GM19467 (cell line): ENCODE data around the gene HTR2A.

Source experiments
- ATAC-seq: cut with Tn5 transposase; IDR thresholded peaks from one replicate; pipeline ENCODE4 v1.9.1; 2021; ENCODE audit warnings: mild to moderate bottlenecking, moderate library complexity; ENCODE audit not compliant: unreplicated experiment

The HTR2A gene

GRCh38 chr13:46871557-46871956 is 25.3 kb downstream of the HTR2A start:
- ATAC-seq, result no peak

GRCh38 chr13:46868091-46868490 is 28.8 kb downstream of the HTR2A start:
- no peak for ATAC-seq

DNA sequence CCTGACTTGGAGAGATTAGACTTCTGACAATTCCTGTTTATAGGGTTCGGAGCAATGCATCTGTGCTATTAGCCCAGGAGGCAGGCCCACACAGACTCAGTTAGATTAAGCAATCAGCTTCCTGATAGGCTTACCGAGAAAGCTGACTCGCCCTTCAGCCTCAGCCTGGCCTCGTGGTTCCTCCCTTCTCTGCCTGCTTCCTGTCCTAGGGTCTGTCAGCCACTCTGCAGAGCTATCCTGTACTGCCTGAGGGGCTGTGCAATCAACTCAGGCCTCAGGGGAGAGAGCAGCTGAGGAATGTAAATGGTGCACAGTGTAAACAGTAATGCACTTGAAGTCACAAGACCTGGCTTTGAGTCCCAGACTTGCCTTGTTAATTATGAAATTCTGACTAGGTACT is 30.7 kb downstream of the HTR2A start:
- ATAC-seq, result no peak

DNA sequence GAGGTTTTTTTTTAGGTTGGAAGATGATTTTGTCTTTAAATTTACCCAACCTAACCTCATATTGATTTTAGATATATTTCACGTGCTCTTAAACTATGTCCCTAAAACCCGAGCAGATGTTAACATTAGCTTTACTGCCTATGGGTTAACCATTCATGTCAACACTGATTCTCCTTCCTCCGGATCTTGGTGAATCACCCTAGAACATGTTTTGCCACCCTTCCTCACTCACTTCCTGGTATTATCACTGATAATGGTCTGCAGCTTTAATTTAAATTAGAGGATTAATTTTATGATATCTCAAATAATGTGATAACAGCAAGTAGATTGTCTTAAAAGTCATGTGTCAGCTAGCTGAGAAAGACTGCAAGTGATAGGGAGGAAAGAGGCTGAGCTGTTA is 31.9 kb downstream of the HTR2A start:
- no peak for ATAC-seq

DNA sequence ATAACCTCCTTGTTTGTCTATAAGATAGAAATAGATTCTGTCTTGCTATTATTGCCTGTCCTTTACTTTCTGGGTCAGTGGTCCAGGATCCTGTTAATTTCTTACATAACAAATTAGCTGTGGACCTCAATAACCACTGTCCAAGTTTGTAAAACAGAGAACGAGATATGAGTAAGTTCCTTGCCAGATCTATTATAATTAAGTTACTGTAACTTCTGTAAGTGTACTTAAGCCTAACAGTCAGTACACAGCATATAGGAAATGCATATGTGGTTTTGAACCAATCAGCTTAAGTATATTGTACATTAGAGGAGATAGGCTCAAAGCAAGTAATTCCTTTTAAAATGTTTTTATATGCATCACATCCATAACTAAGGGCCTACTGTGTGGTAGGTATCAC is 34.9 kb downstream of the HTR2A start:
- ATAC-seq, result no peak

DNA sequence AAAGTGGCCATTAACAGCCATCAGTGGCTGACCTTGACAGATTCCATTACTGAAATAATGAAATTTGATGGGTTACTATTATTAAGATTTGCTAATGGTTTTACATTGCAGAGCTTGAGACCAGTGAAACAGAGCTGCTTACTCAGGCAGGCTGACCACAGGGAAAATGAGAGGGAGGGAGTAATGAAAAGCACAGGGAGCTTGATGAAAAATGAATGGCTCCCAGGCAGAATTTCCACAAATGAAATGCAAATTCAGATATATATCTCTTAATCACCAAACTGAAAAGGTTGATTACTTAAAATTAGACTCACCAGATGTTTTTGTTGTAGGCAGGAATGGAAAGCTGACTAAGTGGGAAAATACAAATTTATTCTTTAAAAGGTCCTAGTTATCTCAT is 36.1 kb downstream of the HTR2A start:
- no peak for ATAC-seq

DNA sequence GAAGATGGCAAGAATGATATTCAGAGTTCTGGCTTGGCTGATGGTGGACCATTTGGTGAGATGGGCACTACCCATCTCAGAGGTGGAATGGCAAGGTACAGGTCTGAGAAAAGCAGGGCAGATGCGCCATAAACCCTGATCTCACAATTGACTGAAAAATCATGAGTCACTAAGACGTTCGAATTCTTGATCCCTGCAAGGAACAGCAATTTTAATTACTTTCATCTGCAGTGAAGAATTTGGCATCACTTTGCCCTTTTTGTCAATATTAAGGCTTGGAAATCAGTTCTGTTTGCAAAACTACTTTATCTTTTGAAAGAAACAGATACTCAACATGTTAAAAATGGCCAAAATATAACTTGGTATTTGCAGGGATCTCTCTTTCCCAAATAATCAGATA is 38.1 kb downstream of the HTR2A start:
- no peak for ATAC-seq

DNA sequence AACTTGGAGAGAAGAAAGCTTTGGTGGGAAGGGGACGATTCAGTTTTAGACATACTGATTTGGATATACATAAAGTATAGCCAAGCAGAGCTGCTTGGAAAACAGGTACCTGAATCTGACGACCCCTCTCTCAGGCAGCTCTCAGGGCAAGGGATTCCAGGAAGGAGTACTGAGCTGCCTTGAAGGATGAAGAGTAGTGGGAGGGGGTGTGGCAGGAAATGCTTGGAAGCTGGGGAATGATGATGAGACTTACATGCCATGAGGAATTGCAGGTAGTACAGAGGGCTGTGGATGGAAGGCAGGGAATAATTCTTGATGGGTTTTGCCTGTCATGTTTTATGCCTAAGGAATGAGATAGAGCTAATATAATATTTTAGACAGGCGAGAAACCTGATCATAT is 38.7 kb downstream of the HTR2A start:
- no peak for ATAC-seq

DNA sequence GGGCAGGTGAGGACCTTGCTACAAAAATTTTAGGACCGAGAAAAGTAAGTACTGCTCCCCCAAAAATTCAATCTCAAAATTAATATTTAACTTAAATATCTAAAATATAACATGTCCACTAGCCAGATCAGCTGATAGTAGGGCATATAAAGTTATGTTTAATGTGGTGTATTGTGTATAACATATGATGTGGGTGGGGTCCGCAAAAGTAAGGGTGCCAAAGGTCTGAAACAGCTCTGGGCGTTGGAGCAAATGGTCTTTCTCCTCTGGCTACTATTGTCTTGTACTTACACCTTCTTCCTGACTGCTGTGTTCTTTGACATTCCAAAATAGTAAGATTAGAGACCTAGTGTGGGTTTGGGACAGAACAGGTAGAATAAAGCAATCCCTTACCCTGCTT is 41.2 kb downstream of the HTR2A start:
- ATAC-seq, result no peak

GRCh38 chr13:46855166-46855565 is 41.7 kb downstream of the HTR2A start:
- ATAC-seq, result no peak

GRCh38 chr13:46852168-46852567 is 44.7 kb downstream of the HTR2A start:
- ATAC-seq, result no peak

DNA sequence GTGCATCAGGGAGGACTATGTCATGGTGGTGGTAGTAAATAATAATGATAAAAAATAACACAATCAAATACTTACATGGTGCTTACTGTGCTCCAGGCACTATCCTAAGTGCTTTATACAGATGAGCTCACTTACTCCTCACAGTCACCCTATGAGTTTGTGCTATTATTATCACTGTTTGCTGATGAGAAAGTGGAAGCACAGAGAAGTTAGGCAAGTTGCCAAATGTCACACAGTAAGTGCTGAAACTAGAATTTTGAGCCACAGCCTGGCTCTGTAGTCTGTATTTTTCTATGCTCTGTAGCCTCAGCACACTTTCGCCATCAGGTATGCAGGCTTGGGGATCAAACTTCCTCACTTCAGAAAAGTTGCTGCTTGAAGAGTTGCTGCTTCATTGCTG is 46.6 kb downstream of the HTR2A start:
- ATAC-seq, result no peak

GRCh38 chr13:46846726-46847125 is 50.1 kb downstream of the HTR2A start:
- no peak for ATAC-seq

DNA sequence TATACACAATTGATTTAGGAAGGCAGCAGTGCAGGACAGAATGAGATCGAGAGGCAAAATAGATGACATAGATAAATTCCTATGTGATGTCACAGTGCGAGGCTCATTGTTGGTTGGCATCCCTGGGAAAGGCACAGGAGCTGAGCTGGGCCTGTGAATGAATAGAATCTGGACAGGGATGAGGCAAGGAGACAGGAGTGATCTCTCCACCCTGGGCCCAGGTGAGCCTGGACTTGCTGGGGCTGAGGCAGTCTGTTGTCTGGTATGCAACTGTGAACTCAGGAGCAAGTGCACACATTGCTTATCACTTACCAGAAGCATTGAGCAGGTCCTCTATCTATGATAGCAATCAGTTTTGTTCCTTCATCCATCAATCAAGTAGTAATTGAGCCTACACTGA is 51.7 kb downstream of the HTR2A start:
- ATAC-seq, result no peak

GRCh38 chr13:46844431-46844830 is 52.4 kb downstream of the HTR2A start:
- ATAC-seq, result no peak

DNA sequence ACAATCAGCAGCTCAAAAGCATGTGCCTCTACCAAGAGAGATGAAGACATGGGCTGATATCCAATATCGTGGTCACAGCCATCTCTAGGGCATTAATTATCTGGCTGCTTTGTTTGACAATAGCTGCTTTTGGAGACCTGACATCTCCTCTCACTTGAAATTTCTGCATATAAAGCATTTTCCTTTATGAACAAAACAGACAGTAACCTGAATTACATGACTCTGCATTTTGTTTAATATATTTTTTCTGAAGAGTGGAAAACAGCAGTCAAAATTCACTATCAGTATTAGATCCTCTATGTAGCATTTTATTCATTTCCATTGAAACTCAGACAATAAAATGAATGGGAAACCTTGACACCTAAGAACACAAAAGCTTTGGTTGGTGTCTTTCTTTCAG is 57.5 kb downstream of the HTR2A start:
- ATAC-seq, result no peak

DNA sequence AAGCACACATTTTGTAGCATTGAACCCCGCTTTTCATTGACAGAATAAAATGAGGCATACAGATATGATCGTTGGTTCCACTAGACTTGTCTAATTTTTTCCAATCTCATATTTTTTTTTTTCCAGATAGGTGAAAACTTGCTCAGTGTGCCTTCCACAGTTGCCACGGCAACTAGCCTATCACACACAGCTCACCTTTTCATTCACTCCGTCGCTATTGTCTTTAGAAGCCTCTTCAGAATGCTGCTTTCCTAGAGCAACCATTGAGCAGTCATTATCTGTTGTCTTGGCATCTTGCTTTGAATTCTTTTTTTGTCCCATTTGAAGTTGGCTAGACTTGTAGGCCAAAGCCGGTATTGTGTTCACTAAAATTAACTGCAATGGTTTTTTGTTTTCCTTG is 62.2 kb downstream of the HTR2A start:
- ATAC-seq, result no peak

GRCh38 chr13:46831588-46832194 is 65.2 kb downstream of the HTR2A start:
- no peak for ATAC-seq

DNA sequence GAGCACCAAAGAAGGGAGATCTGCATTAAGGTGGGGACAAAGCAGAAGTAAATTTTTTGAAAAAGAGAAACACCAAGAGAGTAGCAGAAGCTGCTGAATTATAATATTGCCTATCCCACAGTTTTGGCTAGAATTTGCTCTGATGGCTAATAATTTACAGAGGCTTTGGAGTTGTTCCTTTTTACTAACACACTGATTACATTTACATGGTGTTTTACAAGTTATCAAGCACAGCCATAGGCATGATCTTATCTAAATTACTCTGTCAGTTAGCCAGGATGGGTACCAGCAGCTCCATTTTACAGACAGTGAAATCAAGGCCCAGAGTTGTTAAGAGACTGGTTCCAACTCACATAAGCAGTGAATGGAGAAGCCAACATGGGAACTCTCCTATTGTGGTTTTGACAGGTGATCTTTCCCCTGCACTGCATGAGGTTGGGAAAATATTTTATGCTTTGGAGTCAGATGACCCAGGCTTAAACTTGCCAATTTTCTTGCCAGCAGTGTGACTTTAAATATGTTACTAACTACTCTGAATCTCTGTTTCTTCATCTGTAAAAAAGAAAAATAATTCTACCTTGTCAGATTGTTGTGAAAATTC is 66.3 kb downstream of the HTR2A start:
- no peak for ATAC-seq

DNA sequence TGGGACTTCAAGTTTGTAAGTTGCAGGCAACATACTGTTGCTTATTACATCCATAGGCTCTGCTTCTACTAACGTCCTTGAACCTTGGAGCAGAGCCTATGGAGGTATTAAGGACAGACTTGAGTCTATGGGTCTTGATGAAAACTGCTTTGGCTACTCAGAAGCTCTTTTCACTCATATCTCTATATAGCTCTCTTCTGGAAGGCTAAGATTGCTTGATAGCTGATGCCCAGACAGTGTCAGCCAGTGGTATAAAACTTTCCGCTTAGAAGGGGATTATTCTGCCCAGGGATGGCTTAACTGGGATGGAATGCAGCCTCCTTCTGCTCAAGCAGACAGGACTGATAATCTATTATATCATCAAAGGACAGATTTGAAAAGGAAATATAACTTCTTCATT is 74.3 kb downstream of the HTR2A start:
- no peak for ATAC-seq

GRCh38 chr13:46817838-46818476 is 78.9 kb downstream of the HTR2A start:
- no peak for ATAC-seq

DNA sequence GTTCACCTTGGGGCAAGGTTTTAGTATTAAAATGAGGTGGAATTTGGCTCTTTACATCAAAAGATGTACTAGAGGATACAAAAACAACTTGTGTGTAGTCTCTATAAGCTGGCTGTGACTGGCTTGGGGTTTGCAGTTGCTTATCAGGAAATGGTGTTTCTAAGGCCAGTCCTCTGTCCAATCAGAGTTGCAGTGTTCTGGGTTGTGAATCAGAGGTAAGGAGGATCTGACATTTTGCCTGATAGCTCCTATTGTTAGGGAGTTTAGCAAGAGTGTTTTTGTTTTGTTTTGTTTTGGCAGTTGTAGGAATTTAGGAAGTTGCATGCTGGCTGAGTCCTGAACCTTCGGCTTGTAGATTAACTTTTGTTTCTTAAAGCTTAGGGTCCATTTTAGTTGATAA is 79.8 kb downstream of the HTR2A start:
- no peak for ATAC-seq

GRCh38 chr13:46816371-46816770 is 80.5 kb downstream of the HTR2A start:
- ATAC-seq, result no peak
